Neural cell (in vitro differentiated cells): ENCODE measurements around the gene EDN1. TPM values are rescaled to one million over a fixed set of nuclear protein-coding genes. Genes with fewer than 3 reads are reported as not detected.

ENCODE experiments used
- H2AFZ ChIP-seq: fragments of 200-600, 300-800 bp; sonication (generic), shearing (Covaris generic); 2 replicates; pipeline ENCODE4 v1.6.0; 2014; ENCODE audit warnings: low read depth, mild to moderate bottlenecking, antibody characterized with exemption, low read length, moderate library complexity
- H3F3A ChIP-seq: fragments of 200-600 bp; shearing (Covaris generic); 2 replicates; pipeline ENCODE4 v1.6.1; 2016; ENCODE audit warnings: mild to moderate bottlenecking, moderate library complexity, mixed read lengths, antibody characterized with exemption, low read length; ENCODE audit not compliant: insufficient read depth, poor library complexity, severe bottlenecking
- H3K27ac ChIP-seq: fragments of 200-600, 300-800 bp; sonication (generic), shearing (Covaris generic); 2 replicates; pipeline ENCODE4 v1.5.1; 2014; ENCODE audit warnings: mild to moderate bottlenecking, low read length, moderate library complexity
- H3K27me3 ChIP-seq: fragments of 300-800, 200-600 bp; sonication (generic), shearing (Covaris generic); 2 replicates; pipeline ENCODE4 v1.6.0; 2014; ENCODE audit warnings: mild to moderate bottlenecking, low read depth, low read length, moderate library complexity; ENCODE audit not compliant: insufficient read depth
- H3K36me3 ChIP-seq: fragments of 300-800, 200-600 bp; sonication (generic), shearing (Covaris generic); 2 replicates; pipeline ENCODE4 v1.5.1; 2014; ENCODE audit warnings: mild to moderate bottlenecking, antibody characterized with exemption, low read length, moderate library complexity; ENCODE audit not compliant: insufficient read depth
- H3K4me2 ChIP-seq: fragments of 300-800, 200-600 bp; sonication (generic), shearing (Covaris generic); 2 replicates; pipeline ENCODE4 v1.6.0; 2014; ENCODE audit warnings: mild to moderate bottlenecking, low read length
- H3K4me3 ChIP-seq: fragments of 300-800, 200-600 bp; sonication (generic), shearing (Covaris generic); 2 replicates; pipeline ENCODE4 v1.5.1; 2014; ENCODE audit warnings: mild to moderate bottlenecking, low read length, moderate library complexity
- H3K79me2 ChIP-seq: fragments of 200-600 bp; shearing (Covaris generic); replicated peaks from 2 replicates; pipeline ENCODE4 v1.6.0; 2014; ENCODE audit warnings: mild to moderate bottlenecking, low read length, moderate library complexity; ENCODE audit not compliant: insufficient read depth
- H3K9ac ChIP-seq: fragments of 300-800, 200-600 bp; sonication (generic), shearing (Covaris generic); 2 replicates; pipeline ENCODE4 v1.6.1; 2016; ENCODE audit warnings: mild to moderate bottlenecking, low read length, mixed read lengths
- H3K9me2 ChIP-seq: fragments of 200-600 bp; shearing (Covaris generic); 2 replicates; pipeline ENCODE4 v1.6.1; 2016; ENCODE audit warnings: mild to moderate bottlenecking, low read length, mixed read lengths; ENCODE audit not compliant: insufficient read depth
- H3K9me3 ChIP-seq: fragments of 200-600, 300-800 bp; sonication (generic), shearing (Covaris generic); 2 replicates; pipeline ENCODE4 v1.6.1; 2016; ENCODE audit warnings: mild to moderate bottlenecking, mixed run types, low read length, moderate library complexity, mixed read lengths
- H4K20me1 ChIP-seq: fragments of 200-600 bp; shearing (Covaris generic); 2 replicates; pipeline ENCODE4 v1.6.1; 2016; ENCODE audit warnings: mild to moderate bottlenecking, mixed run types; ENCODE audit not compliant: insufficient read depth
- EP300 ChIP-seq: fragments of 450-650 bp; conservative IDR thresholded peaks from 2 replicates; pipeline ENCODE4 v1.6.1; 2014; ENCODE audit warnings: antibody characterized with exemption, mild to moderate bottlenecking, moderate library complexity; ENCODE audit not compliant: poor library complexity, severe bottlenecking
- EZH2 ChIP-seq: fragments of 200-600, 300-800 bp; shearing (Covaris generic), sonication (generic); IDR thresholded peaks from 2 replicates; pipeline ENCODE4 v1.6.1; 2014; ENCODE audit warnings: antibody characterized with exemption, low read length, borderline replicate concordance, mild to moderate bottlenecking; ENCODE audit not compliant: insufficient read depth, poor library complexity, severe bottlenecking
- MXI1 ChIP-seq: fragments of 450-650 bp; conservative IDR thresholded peaks from 2 replicates; pipeline ENCODE4 v1.6.1; 2014; ENCODE audit warnings: antibody characterized with exemption, mild to moderate bottlenecking; ENCODE audit not compliant: poor library complexity, severe bottlenecking
- POLR2AphosphoS5 ChIP-seq: IDR thresholded peaks from 2 replicates; pipeline ENCODE4 v1.6.1; 2012
- RAD21 ChIP-seq: fragments of 450-650 bp; conservative IDR thresholded peaks from 2 replicates; pipeline ENCODE4 v1.6.1; 2014; ENCODE audit warnings: antibody characterized with exemption, mild to moderate bottlenecking, moderate library complexity
- REST ChIP-seq: IDR thresholded peaks from 2 replicates; pipeline ENCODE4 v1.6.1; 2012; ENCODE audit warnings: borderline replicate concordance
- SMC3 ChIP-seq: fragments of 450-650 bp; conservative IDR thresholded peaks from 2 replicates; pipeline ENCODE4 v1.6.1; 2014; ENCODE audit warnings: antibody characterized with exemption, mild to moderate bottlenecking, moderate library complexity; ENCODE audit not compliant: poor library complexity
- TAF1 ChIP-seq: IDR thresholded peaks from 2 replicates; pipeline ENCODE4 v1.6.1; 2012; ENCODE audit warnings: low read depth
- polyA plus RNA-seq: library from polyadenylated mRNA; depleted of rRNA; stranded (reverse); fragments of >200 nt; gene quantifications from 2 replicates; pipeline ENCODE4 v1.2.3, GENCODE V29; 2014
- TF ChIP-seq, protein P1 (sequence below): fragments of 450-650 bp; IDR thresholded peaks from 2 replicates; pipeline ENCODE4 v1.5.1; 2014; ENCODE audit warnings: antibody characterized with exemption, mild to moderate bottlenecking, moderate library complexity; ENCODE audit not compliant: poor library complexity, severe bottlenecking

Gene EDN1
- polyA plus RNA-seq, 1 donor from 2014 or later: 2.2 TPM

DNA sequence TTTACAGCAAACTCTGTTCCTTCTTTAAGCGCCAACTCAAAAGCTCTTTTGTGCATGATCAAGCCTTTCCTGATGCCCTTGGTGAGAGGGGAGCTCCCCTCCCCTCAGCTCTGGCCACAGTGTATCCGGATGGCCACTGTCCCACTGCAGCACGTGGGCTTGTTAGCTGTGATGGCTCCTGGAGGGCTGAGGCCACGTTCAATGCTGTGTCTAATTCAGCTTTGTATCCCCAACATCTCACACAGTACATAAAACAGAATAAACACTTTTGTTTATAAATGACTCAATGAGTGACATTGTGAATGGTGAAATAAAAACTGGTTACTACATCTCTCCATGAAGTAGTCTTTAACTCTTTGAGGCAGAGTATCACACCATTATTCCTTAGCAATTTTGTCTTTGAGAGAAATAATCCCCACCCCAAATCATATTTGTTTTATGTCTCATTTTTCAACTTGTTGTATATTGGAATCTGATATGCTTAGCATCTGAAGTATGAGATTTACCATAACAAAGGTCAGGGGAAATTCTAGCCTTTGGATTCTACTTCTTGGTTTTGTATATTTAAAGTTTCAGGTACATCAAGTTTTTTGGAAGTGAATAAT lies 44.5 kb downstream of the EDN1 start:
- TF ChIP-seq MXI1: no peak
- no peak for TF ChIP-seq RAD21
- no peak for TF ChIP-seq TAF1
- no peak for TF ChIP-seq EZH2
- H3K79me2 ChIP-seq: no peaks in the 10 kb centered on the region
- H3K9me3 ChIP-seq: no peaks in the 10 kb centered on the region
- H3K4me2 ChIP-seq: no peak overlapping the region
- H4K20me1 ChIP-seq: no peaks in the 10 kb centered on the region
- no peak overlapping the region for H3K27ac ChIP-seq
- no peak overlapping the region for H3K9ac ChIP-seq
- H3K27me3 ChIP-seq: no peaks in the 10 kb centered on the region
- no peaks in the 10 kb centered on the region for H3K36me3 ChIP-seq
- H3F3A ChIP-seq: no peaks in the 10 kb centered on the region
- H3K9me2 ChIP-seq: no peaks in the 10 kb centered on the region
- no peak overlapping the region for H2AFZ ChIP-seq
- no peak overlapping the region for H3K4me3 ChIP-seq

DNA sequence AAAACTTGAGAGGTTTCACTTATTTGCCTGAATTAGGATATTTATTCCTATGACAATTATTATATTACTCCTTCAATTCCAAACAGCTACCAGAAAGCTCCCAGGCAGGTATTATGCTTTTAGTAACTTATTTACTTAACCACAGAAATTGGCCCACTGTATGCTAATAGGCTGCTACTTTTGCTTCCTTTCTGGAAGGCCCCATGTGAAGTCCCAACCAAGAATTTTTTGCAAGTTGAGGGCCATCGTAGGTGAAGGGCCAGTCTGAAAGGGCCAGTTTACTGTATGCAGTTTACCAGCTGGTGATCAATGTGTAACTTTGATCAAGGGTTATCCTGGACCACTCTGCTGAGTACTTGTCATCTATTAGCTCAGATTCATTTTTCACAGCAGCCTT lies 45.0 kb downstream of the EDN1 start:
- Histone ChIP-seq H3K4me3 (no peak overlapping the region), H3F3A (no peaks in the 10 kb centered on the region), H3K27ac (no peak overlapping the region), H3K79me2 (no peaks in the 10 kb centered on the region), H3K4me2 (no peak overlapping the region), H3K9ac (no peak overlapping the region), H3K9me2 (no peaks in the 10 kb centered on the region), H3K9me3 (no peaks in the 10 kb centered on the region), H4K20me1 (no peaks in the 10 kb centered on the region), H3K36me3 (no peaks in the 10 kb centered on the region), H2AFZ (no peak overlapping the region), H3K27me3 (no peaks in the 10 kb centered on the region)
- TF ChIP-seq POLR2AphosphoS5 (no peak), EP300 (no peak), SMC3 (no peak), RAD21 (no peak), EZH2 (no peak), REST (no peak), MXI1 (no peak), TAF1 (no peak)
- TF ChIP-seq, protein P1, sequence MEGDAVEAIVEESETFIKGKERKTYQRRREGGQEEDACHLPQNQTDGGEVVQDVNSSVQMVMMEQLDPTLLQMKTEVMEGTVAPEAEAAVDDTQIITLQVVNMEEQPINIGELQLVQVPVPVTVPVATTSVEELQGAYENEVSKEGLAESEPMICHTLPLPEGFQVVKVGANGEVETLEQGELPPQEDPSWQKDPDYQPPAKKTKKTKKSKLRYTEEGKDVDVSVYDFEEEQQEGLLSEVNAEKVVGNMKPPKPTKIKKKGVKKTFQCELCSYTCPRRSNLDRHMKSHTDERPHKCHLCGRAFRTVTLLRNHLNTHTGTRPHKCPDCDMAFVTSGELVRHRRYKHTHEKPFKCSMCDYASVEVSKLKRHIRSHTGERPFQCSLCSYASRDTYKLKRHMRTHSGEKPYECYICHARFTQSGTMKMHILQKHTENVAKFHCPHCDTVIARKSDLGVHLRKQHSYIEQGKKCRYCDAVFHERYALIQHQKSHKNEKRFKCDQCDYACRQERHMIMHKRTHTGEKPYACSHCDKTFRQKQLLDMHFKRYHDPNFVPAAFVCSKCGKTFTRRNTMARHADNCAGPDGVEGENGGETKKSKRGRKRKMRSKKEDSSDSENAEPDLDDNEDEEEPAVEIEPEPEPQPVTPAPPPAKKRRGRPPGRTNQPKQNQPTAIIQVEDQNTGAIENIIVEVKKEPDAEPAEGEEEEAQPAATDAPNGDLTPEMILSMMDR: no peak

DNA sequence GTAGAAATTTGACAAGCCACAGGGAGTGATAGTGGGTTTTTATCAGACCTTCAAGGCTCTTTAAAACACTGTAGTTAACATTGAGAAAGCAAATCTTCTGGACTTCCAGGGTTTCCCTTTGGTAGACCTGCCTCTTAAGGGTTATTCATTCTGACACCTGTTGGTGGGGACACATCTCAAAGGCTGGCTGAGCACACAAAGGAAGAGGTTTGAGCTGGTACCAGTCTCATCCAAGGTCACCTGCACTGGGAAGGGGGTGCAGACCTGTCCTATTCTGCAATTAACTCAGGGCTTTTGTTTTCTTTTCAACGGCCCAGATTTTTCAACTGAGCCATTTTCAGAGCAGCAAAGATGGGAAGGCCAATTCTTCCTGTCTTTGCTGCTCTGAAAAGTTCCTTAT lies 45.6 kb downstream of the EDN1 start:
- no peak for TF ChIP-seq POLR2AphosphoS5
- TF ChIP-seq TAF1: no peak
- TF ChIP-seq RAD21: no peak
- no peak for TF ChIP-seq REST
- H3K36me3 ChIP-seq: no peaks in the 10 kb centered on the region
- H3K4me2 ChIP-seq: no peak overlapping the region
- H4K20me1 ChIP-seq: no peaks in the 10 kb centered on the region
- no peak overlapping the region for H3K27ac ChIP-seq
- no peaks in the 10 kb centered on the region for H3K27me3 ChIP-seq
- H3K4me3 ChIP-seq: no peak overlapping the region
- no peaks in the 10 kb centered on the region for H3K9me2 ChIP-seq
- H3K79me2 ChIP-seq: no peaks in the 10 kb centered on the region
- H3K9me3 ChIP-seq: no peaks in the 10 kb centered on the region
- H2AFZ ChIP-seq: no peak overlapping the region
- H3F3A ChIP-seq: no peaks in the 10 kb centered on the region
- H3K9ac ChIP-seq: no peak overlapping the region
